Lower leg skin (tissue), 3 donors: ENCODE measurements around the gene EVA1A.

Experiments used
- POLR2A ChIP-seq, 2 donors: fragments of 450-650 bp; IDR thresholded peaks; one replicate each; pipeline ENCODE4 v1.6.1; 2016 to 2017; ENCODE audit warnings: antibody characterized with exemption in 2 of 2, mild to moderate bottlenecking in 1 of 2, moderate library complexity in 1 of 2
- TF ChIP-seq, protein P1 (sequence below), 3 donors: fragments of 450-650 bp; IDR thresholded peaks; one replicate each; pipeline ENCODE4 v1.5.1; 2016; ENCODE audit warnings: antibody characterized with exemption in 3 of 3, mild to moderate bottlenecking in 3 of 3, moderate library complexity in 2 of 3

DNA sequence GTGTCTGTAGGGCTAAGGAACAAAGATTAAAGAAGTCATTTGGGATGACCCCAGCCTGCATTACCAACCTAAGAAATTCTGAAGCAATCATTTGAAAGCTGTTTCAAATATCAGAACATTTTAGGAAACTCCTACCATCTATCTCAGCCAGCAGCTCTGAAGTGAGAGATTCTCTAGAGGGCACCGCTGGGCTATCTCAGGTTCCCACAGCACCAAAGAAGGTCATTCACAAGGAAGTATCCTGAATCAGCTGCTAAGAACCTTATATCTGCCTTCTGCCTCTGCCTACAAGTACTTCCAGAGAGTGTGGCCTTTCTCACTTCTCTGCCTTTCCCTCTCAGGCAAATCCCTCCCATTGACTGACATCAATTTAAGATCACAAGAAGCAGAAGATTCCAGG lies 13.4 kb upstream of the EVA1A start:
- TF ChIP-seq, protein P1, sequence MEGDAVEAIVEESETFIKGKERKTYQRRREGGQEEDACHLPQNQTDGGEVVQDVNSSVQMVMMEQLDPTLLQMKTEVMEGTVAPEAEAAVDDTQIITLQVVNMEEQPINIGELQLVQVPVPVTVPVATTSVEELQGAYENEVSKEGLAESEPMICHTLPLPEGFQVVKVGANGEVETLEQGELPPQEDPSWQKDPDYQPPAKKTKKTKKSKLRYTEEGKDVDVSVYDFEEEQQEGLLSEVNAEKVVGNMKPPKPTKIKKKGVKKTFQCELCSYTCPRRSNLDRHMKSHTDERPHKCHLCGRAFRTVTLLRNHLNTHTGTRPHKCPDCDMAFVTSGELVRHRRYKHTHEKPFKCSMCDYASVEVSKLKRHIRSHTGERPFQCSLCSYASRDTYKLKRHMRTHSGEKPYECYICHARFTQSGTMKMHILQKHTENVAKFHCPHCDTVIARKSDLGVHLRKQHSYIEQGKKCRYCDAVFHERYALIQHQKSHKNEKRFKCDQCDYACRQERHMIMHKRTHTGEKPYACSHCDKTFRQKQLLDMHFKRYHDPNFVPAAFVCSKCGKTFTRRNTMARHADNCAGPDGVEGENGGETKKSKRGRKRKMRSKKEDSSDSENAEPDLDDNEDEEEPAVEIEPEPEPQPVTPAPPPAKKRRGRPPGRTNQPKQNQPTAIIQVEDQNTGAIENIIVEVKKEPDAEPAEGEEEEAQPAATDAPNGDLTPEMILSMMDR (IDR thresholded peaks at IDR 0.05), result no peak
- no peak for TF ChIP-seq POLR2A (IDR thresholded peaks at IDR 0.05)
